IMR-90 (cell line): Measurements from ENCODE around the gene PTN. TPM values are rescaled to one million over a fixed set of nuclear protein-coding genes. Genes with fewer than 3 reads are reported as not detected.

Source experiments
- ATAC-seq: fragments of 200-7000 bp; cut with Tn5 transposase; 2 replicates; pipeline ENCODE4 v1.9.1; 2020; ENCODE audit warnings: low read depth, mild to moderate bottlenecking, moderate library complexity
- BruUV-seq: library from RNA; stranded (reverse); fragments of 400-500 nt; replicated peaks from 2 replicates; lab custom pipeline; 2021; lab: Mats Ljungman, UMichigan
- CTCF ChIA-PET: fragments of 300-600 bp; formaldehyde crosslinking; extraction: SDS; loops from one replicate; lab custom pipeline; 2021; ENCODE audit warnings: antibody characterized with exemption; lab: Yijun Ruan, JAX
- POLR2A ChIA-PET: fragments of 300-600 bp; sonication (Branson Sonifier 250); formaldehyde crosslinking; loops from one replicate; lab custom pipeline; 2022; ENCODE audit warnings: antibody characterized with exemption; ENCODE audit not compliant: unreplicated experiment; lab: Charles Lee
- DNase-seq: peaks from one replicate; pipeline ENCODE4 v3.0.0; 2013
- H2AFZ ChIP-seq: replicated peaks from 2 replicates; pipeline ENCODE3; 2013; ENCODE audit warnings: low read length, mild to moderate bottlenecking; ENCODE audit not compliant: poor library complexity
- H2AK5ac ChIP-seq: 2 replicates; pipeline ENCODE4 v1.6.1; 2013; ENCODE audit warnings: low read depth, low read length, inconsistent platforms
- H2AK9ac ChIP-seq: replicated peaks from 2 replicates; pipeline ENCODE3; 2013; ENCODE audit warnings: mild to moderate bottlenecking, low read depth, low read length, moderate library complexity; ENCODE audit not compliant: poor library complexity
- H2BK120ac ChIP-seq: 2 replicates; pipeline ENCODE4 v1.6.1; 2013; ENCODE audit warnings: low read depth, low read length, inconsistent platforms
- H2BK15ac ChIP-seq: 3 replicates; pipeline ENCODE4 v1.6.1; 2013; ENCODE audit warnings: low read depth, low read length, inconsistent platforms
- H2BK20ac ChIP-seq: 2 replicates; pipeline ENCODE4 v1.6.1; 2013; ENCODE audit warnings: low read depth, mild to moderate bottlenecking, inconsistent platforms, low read length, moderate library complexity
- H2BK5ac ChIP-seq: 2 replicates; pipeline ENCODE4 v1.6.1; 2013; ENCODE audit warnings: mild to moderate bottlenecking, low read depth, low read length, inconsistent platforms; ENCODE audit not compliant: poor library complexity, severe bottlenecking
- H3K14ac ChIP-seq: replicated peaks from 2 replicates; pipeline ENCODE4 v1.6.1; 2013; ENCODE audit warnings: low read depth, low read length, inconsistent platforms
- H3K18ac ChIP-seq: 2 replicates; pipeline ENCODE4 v1.6.1; 2013; ENCODE audit warnings: low read depth, low read length, control low read depth
- H3K23ac ChIP-seq: 2 replicates; pipeline ENCODE4 v1.6.1; 2013; ENCODE audit warnings: low read depth, low read length, inconsistent platforms
- H3K27ac ChIP-seq: 2 replicates; pipeline ENCODE4 v1.5.1; 2013; ENCODE audit warnings: mild to moderate bottlenecking, control low read depth, low read length; ENCODE audit not compliant: insufficient read depth
- H3K27me3 ChIP-seq: 2 replicates; pipeline ENCODE4 v1.6.1; 2013; ENCODE audit warnings: low read length; ENCODE audit not compliant: control insufficient read depth, insufficient read depth
- H3K36me3 ChIP-seq: 2 replicates; pipeline ENCODE4 v1.6.1; 2013; ENCODE audit warnings: low read length, mixed read lengths; ENCODE audit not compliant: control insufficient read depth, insufficient read depth
- H3K4ac ChIP-seq: 2 replicates; pipeline ENCODE4 v1.6.1; 2013; ENCODE audit warnings: low read depth, low read length, inconsistent platforms
- H3K4me1 ChIP-seq: 2 replicates; pipeline ENCODE4 v1.6.1; 2013; ENCODE audit warnings: low read length, mixed read lengths; ENCODE audit not compliant: control insufficient read depth, insufficient read depth
- H3K4me2 ChIP-seq: 2 replicates; pipeline ENCODE4 v1.6.1; 2013; ENCODE audit warnings: low read depth, mild to moderate bottlenecking, control low read depth, low read length, moderate library complexity
- H3K4me3 ChIP-seq: 2 replicates; pipeline ENCODE4 v1.5.1; 2013; ENCODE audit warnings: low read depth, mild to moderate bottlenecking, control low read depth, low read length, moderate library complexity; ENCODE audit not compliant: insufficient read depth
- H3K56ac ChIP-seq: 2 replicates; pipeline ENCODE4 v1.6.1; 2013; ENCODE audit warnings: low read length, inconsistent platforms; ENCODE audit not compliant: insufficient read depth; ENCODE audit errors: extremely low read depth
- H3K79me1 ChIP-seq, 2 experiments: 2 replicates each; pipeline ENCODE4 v1.6.1; 2013; ENCODE audit warnings: low read length in 2 of 2, inconsistent platforms in 1 of 2, low read depth in 1 of 2
- H3K9ac ChIP-seq: 2 replicates; pipeline ENCODE4 v1.6.1; 2013; ENCODE audit warnings: low read depth, low read length, control low read depth
- H3K9me1 ChIP-seq: 2 replicates; pipeline ENCODE4 v1.6.1; 2013; ENCODE audit warnings: low read length, inconsistent platforms; ENCODE audit not compliant: insufficient read depth
- H3K9me3 ChIP-seq: 2 replicates; pipeline ENCODE4 v1.6.1; 2013; ENCODE audit warnings: low read length; ENCODE audit not compliant: control insufficient read depth, insufficient read depth
- H4K20me1 ChIP-seq: 2 replicates; pipeline ENCODE4 v1.6.1; 2013; ENCODE audit warnings: low read length, inconsistent platforms; ENCODE audit not compliant: insufficient read depth
- H4K5ac ChIP-seq: 2 replicates; pipeline ENCODE4 v1.6.1; 2013; ENCODE audit warnings: mild to moderate bottlenecking, low read depth, low read length, control low read depth
- H4K8ac ChIP-seq, 2 experiments: 2 replicates each; pipeline ENCODE4 v1.6.1; 2013; ENCODE audit warnings: low read depth in 2 of 2, low read length in 2 of 2, control low read depth in 1 of 2, inconsistent platforms in 1 of 2
- H4K91ac ChIP-seq: 2 replicates; pipeline ENCODE4 v1.6.1; 2013; ENCODE audit warnings: low read depth, low read length, inconsistent platforms; ENCODE audit not compliant: insufficient read depth
- BHLHE40 ChIP-seq: fragments of 150-350 bp; IDR thresholded peaks from 2 replicates; pipeline ENCODE4 v1.6.1; 2016; ENCODE audit warnings: mild to moderate bottlenecking, low read depth, low read length
- CEBPB ChIP-seq: IDR thresholded peaks from 2 replicates; pipeline ENCODE4 v1.6.1; 2012; ENCODE audit warnings: low read depth, low read length, improper control_type of control experiment
- CHD1 ChIP-seq: IDR thresholded peaks from 2 replicates; pipeline ENCODE4 v1.6.1; 2012; ENCODE audit warnings: low read depth, low read length, improper control_type of control experiment
- CTCF ChIP-seq: conservative IDR thresholded peaks from 2 replicates; pipeline ENCODE4 v1.5.1; 2012; ENCODE audit warnings: mild to moderate bottlenecking, low read depth, low read length, improper control_type of control experiment
- ELK1 ChIP-seq: fragments of 150-350 bp; IDR thresholded peaks from 2 replicates; pipeline ENCODE4 v1.6.1; 2016; ENCODE audit warnings: low read depth, mild to moderate bottlenecking, low read length, moderate library complexity, borderline replicate concordance
- FOS ChIP-seq: fragments of 150-350 bp; IDR thresholded peaks from 2 replicates; pipeline ENCODE4 v1.6.1; 2016; ENCODE audit warnings: low read depth, low read length
- MAFK ChIP-seq: IDR thresholded peaks from 2 replicates; pipeline ENCODE4 v1.6.1; 2012; ENCODE audit warnings: low read depth, low read length, improper control_type of control experiment
- MAZ ChIP-seq: IDR thresholded peaks from 2 replicates; pipeline ENCODE4 v1.6.1; 2012; ENCODE audit warnings: low read depth, mild to moderate bottlenecking, low read length, improper control_type of control experiment, moderate library complexity, borderline replicate concordance
- MXI1 ChIP-seq: IDR thresholded peaks from 2 replicates; pipeline ENCODE4 v1.6.1; 2012; ENCODE audit warnings: low read depth, mild to moderate bottlenecking, low read length, moderate library complexity, borderline replicate concordance
- NFE2L2 ChIP-seq: fragments of 150-350 bp; IDR thresholded peaks from 2 replicates; pipeline ENCODE4 v1.6.1; 2016; ENCODE audit warnings: low read depth, mild to moderate bottlenecking, low read length
- POLR2A ChIP-seq: IDR thresholded peaks from 2 replicates; pipeline ENCODE4 v1.6.1; 2012; ENCODE audit warnings: mild to moderate bottlenecking, low read depth, low read length
- RAD21 ChIP-seq: IDR thresholded peaks from 2 replicates; pipeline ENCODE4 v1.6.1; 2012; ENCODE audit warnings: low read length, improper control_type of control experiment
- RCOR1 ChIP-seq: IDR thresholded peaks from 2 replicates; pipeline ENCODE4 v1.6.1; 2012; ENCODE audit warnings: mild to moderate bottlenecking, low read length, improper control_type of control experiment; ENCODE audit not compliant: insufficient replicate concordance
- RFX5 ChIP-seq: IDR thresholded peaks from 2 replicates; pipeline ENCODE4 v1.8.0; 2012; ENCODE audit warnings: low read depth, mild to moderate bottlenecking, low read length, moderate library complexity
- SMC3 ChIP-seq: fragments of 150-350 bp; IDR thresholded peaks from 2 replicates; pipeline ENCODE4 v1.6.1; 2016; ENCODE audit warnings: low read depth, mild to moderate bottlenecking, antibody characterized with exemption, low read length, moderate library complexity
- USF2 ChIP-seq: fragments of 150-350 bp; IDR thresholded peaks from 2 replicates; pipeline ENCODE4 v1.6.1; 2017; ENCODE audit warnings: mild to moderate bottlenecking, antibody characterized with exemption, low read length, low read depth
- WGBS, 2 experiments: methylation state at CpG; one replicate each; pipeline versions ENCODE4 v1.1.5 to v1.1.7; 2013; ENCODE audit warnings: missing lambda C conversion rate in 2 of 2; ENCODE audit not compliant: insufficient read length in 1 of 2; ENCODE audit errors: extremely low coverage in 2 of 2; 5-methylcytosine and 5-hydroxymethylcytosine counted together
- dilution Hi-C: fragments of 300-500 bp; cut with HindIII; formaldehyde crosslinking; loops from one replicate; pipeline ENCODE4 v1.14.3; 2018; ENCODE audit warnings: low sequenced_read_pairs; ENCODE audit not compliant: unreplicated experiment
- in situ Hi-C: fragments of 300-500 bp; cut with MboI; formaldehyde crosslinking; loops from 3 replicates; pipeline ENCODE4 v1.14.3; 2019; ENCODE audit warnings: low sequenced_read_pairs, inconsistent platforms, mixed read lengths
- intact Hi-C: fragments of 100-400 bp; cut with micrococcal nuclease; formaldehyde crosslinking; loops from 2 replicates; pipeline ENCODE4 v1.10.0; 2022
- polyA plus RNA-seq, 3 experiments: library from polyadenylated mRNA; depleted of rRNA; stranded (reverse); fragments of >200 nt; gene quantifications; 2 replicates each; pipeline ENCODE4 v1.2.3, GENCODE V29; 2012; ENCODE audit warnings: low replicate concordance in 1 of 3
- total RNA-seq: library from RNA; depleted of rRNA; stranded (reverse); fragments of >200 nt; gene quantifications from 2 replicates; pipeline ENCODE4 v1.2.3, GENCODE V29; 2012

Gene PTN
- total and polyA plus RNA-seq, 2 of the 4 experiments (the other 2 are of a cell fraction), result 61.7 to 186 TPM

- H2BK20ac ChIP-seq, result no peak overlapping the region
- H4K20me1 ChIP-seq, result no peaks in the 10 kb centered on the region
- ChIA-PET POLR2A (interaction anchor here (0.7 kb wide), 1 partner anchor 24 kb away, joined by 3 read pairs; no protein-coding TSS in a partner anchor), CTCF (no interaction called here)
- intact Hi-C loops, result no loop called here
- H2AK9ac ChIP-seq, result no peak overlapping the region
- DNase-seq (no peak), ATAC-seq (no peak)
- H2BK5ac ChIP-seq, result no peak overlapping the region
- no peaks in the 10 kb centered on the region for H3K36me3 ChIP-seq
- H4K5ac ChIP-seq, result no peak overlapping the region
- no peak overlapping the region for H2AFZ ChIP-seq
- H4K91ac ChIP-seq, result no peak overlapping the region
- H4K8ac ChIP-seq, result no peak overlapping the region
- no CpG with 5 or more reads among the region's 2 CpGs for WGBS, 2 experiments
- no peaks in the 10 kb centered on the region for H3K9me3 ChIP-seq
- no TSS peak for BruUV-seq
- no peaks in the 10 kb centered on the region for H3K4me1 ChIP-seq
- no peak overlapping the region for H3K14ac ChIP-seq
- H3K27ac ChIP-seq, result no peak overlapping the region
- dilution Hi-C loops, result no loop called here
- H3K4me3 ChIP-seq, result no peak overlapping the region
- no peak for TF ChIP-seq CEBPB
- no peak for TF ChIP-seq MAFK
- TF ChIP-seq RFX5, result no peak
- no peak for TF ChIP-seq CTCF
- TF ChIP-seq USF2, result no peak
- no peak for TF ChIP-seq SMC3
- no peak for TF ChIP-seq FOS
- TF ChIP-seq MXI1, result no peak
- no peak for TF ChIP-seq RAD21
- TF ChIP-seq ELK1, result no peak
- no peak for TF ChIP-seq CHD1
- no peak for TF ChIP-seq POLR2A
- no peak for TF ChIP-seq MAZ
- no peak for TF ChIP-seq BHLHE40
- no peak for TF ChIP-seq NFE2L2
- no peak for TF ChIP-seq RCOR1
- no peak overlapping the region for H3K18ac ChIP-seq
- H2AK5ac ChIP-seq, result no peak overlapping the region
- no peaks in the 10 kb centered on the region for H3K79me1 ChIP-seq
- in situ Hi-C loops, result no loop called here
- no peak overlapping the region for H2BK120ac ChIP-seq
- no peak overlapping the region for H3K4me2 ChIP-seq
- H3K4ac ChIP-seq, result no peak overlapping the region
- H3K9ac ChIP-seq, result no peak overlapping the region
- H3K56ac ChIP-seq, result no peak overlapping the region
- no peaks in the 10 kb centered on the region for H3K27me3 ChIP-seq
- no peaks in the 10 kb centered on the region for H3K9me1 ChIP-seq
- H3K23ac ChIP-seq, result no peak overlapping the region
- no peak overlapping the region for H2BK15ac ChIP-seq
These were observed 28.1 kb upstream of the PTN start for GRCh38 chr7:137371616-137372015.
